OCI-LY3 (cell line): Measurements from ENCODE around the gene IGF2.

Experiments
- H2AFZ ChIP-seq: fragments of 200-600, 300-600 bp; shearing (Covaris generic); 2 replicates; pipeline ENCODE4 v1.6.0; 2014; ENCODE audit warnings: antibody characterized with exemption, low read depth, low read length
- H3K27ac ChIP-seq: fragments of 200-600, 300-600 bp; sonication (generic); 2 replicates; pipeline ENCODE4 v1.5.1; 2014; ENCODE audit warnings: mild to moderate bottlenecking, low read length, moderate library complexity, mixed read lengths
- H3K27me3 ChIP-seq: fragments of 200-600, 300-600 bp; sonication (generic); 2 replicates; pipeline ENCODE4 v1.6.1; 2014; ENCODE audit warnings: low read depth, low read length, mixed read lengths
- H3K36me3 ChIP-seq: fragments of 200-600, 300-600 bp; sonication (generic); replicated peaks from 2 replicates; pipeline ENCODE3; 2014; ENCODE audit warnings: low read depth, low read length, mixed read lengths
- H3K4me1 ChIP-seq: fragments of 300-600, 200-600 bp; sonication (generic); 2 replicates; pipeline ENCODE4 v1.6.1; 2014; ENCODE audit warnings: low read length, mixed read lengths
- H3K4me2 ChIP-seq: fragments of 200-600, 300-600 bp; sonication (generic); 2 replicates; pipeline ENCODE4 v1.6.1; 2014; ENCODE audit warnings: low read length, mixed read lengths
- H3K4me3 ChIP-seq: fragments of 300-600, 200-600 bp; sonication (generic); 2 replicates; pipeline ENCODE4 v1.5.1; 2014; ENCODE audit warnings: antibody characterized with exemption, mild to moderate bottlenecking, low read length, moderate library complexity
- H3K79me2 ChIP-seq: fragments of 300-600, 200-600 bp; shearing (Covaris generic); 2 replicates; pipeline ENCODE4 v1.6.1; 2014; ENCODE audit warnings: mild to moderate bottlenecking, low read length, mixed read lengths
- H3K9ac ChIP-seq: fragments of 300-600, 200-600 bp; shearing (Covaris generic); 2 replicates; pipeline ENCODE4 v1.6.0; 2014; ENCODE audit warnings: mild to moderate bottlenecking, low read length, moderate library complexity
- H3K9me3 ChIP-seq: fragments of 200-600, 300-600 bp; shearing (Covaris generic); 2 replicates; pipeline ENCODE4 v1.6.1; 2014; ENCODE audit warnings: low read length, mixed read lengths; ENCODE audit not compliant: insufficient read depth
- H4K20me1 ChIP-seq: fragments of 200-600, 300-600 bp; sonication (generic); 2 replicates; pipeline ENCODE4 v1.6.1; 2016; ENCODE audit warnings: low read length, mixed read lengths; ENCODE audit not compliant: insufficient read depth
- CTCF ChIP-seq: fragments of 200-600, 300-600 bp; sonication (generic); IDR thresholded peaks from 2 replicates; pipeline ENCODE4 v1.5.1; 2014; ENCODE audit warnings: antibody characterized with exemption, low read length, low read depth
- EZH2phosphoT487 ChIP-seq: fragments of 200-600 bp; shearing (Covaris generic); IDR thresholded peaks from 2 replicates; pipeline ENCODE4 v1.6.1; 2018; ENCODE audit warnings: antibody characterized with exemption, mixed run types, low read depth

Gene IGF2

DNA sequence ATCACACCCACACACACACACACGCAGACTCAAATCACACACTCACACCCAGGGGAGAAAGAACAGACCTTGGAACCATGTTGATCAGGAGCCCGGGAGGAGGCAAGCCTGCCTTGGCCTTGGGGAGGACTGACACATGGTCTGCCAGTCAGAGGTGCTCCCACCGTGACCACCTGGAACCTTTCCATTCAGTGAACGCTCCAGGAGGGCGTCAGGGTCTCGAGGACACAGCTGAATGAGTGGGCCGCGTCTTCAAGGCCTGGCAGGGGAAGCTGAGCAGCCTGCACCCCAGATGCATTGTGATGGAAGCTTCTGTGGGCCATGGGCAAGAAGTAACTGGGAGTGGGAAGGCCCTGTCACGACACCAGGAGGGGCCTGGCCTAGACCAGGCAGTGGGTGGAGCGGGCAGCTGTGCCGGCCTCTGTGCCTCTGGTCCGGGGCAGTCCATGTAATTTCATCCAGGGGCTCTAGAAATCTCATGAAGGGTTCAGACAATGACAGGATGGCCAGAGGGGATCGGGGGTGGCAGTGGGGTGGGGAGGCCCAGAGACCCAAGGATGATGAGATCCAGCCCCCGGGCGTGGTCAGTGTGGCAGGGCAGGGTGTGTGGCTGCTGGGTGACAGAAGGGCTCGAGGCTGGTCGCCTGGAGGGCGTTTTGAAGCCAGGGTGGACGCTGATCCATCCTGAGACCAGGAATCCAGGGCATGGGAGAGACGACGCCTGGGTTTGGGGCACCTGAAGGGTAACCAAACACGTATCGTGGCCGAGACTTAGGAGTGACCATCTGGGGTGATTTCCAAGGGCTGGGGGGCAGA is 53.7 kb downstream of the IGF2 start:
- no peak overlapping the region for H3K4me3 ChIP-seq
- H3K79me2 ChIP-seq: no peaks in the 10 kb centered on the region
- H2AFZ ChIP-seq: no peak overlapping the region
- no peaks in the 10 kb centered on the region for H3K36me3 ChIP-seq
- H3K27ac ChIP-seq: no peak overlapping the region
- no peak overlapping the region for H3K9ac ChIP-seq
- H3K4me1 ChIP-seq: no peaks in the 10 kb centered on the region
- H3K9me3 ChIP-seq: no peaks in the 10 kb centered on the region
- H4K20me1 ChIP-seq: no peaks in the 10 kb centered on the region
- H3K27me3 ChIP-seq: no peaks in the 10 kb centered on the region
- TF ChIP-seq CTCF (no peak), EZH2phosphoT487 (no peak)
- no peak overlapping the region for H3K4me2 ChIP-seq

GRCh38 chr11:2084721-2085120 is 54.5 kb downstream of the IGF2 start:
- Histone ChIP-seq H2AFZ (no peak overlapping the region), H3K27me3 (no peaks in the 10 kb centered on the region), H3K4me1 (no peaks in the 10 kb centered on the region), H3K27ac (no peak overlapping the region), H4K20me1 (no peaks in the 10 kb centered on the region), H3K79me2 (no peaks in the 10 kb centered on the region), H3K9ac (no peak overlapping the region), H3K9me3 (no peaks in the 10 kb centered on the region), H3K4me2 (no peak overlapping the region), H3K36me3 (no peaks in the 10 kb centered on the region), H3K4me3 (no peak overlapping the region)
- no peak for TF ChIP-seq CTCF
- no peak for TF ChIP-seq EZH2phosphoT487
